Adrenal gland (tissue), 5 donors: ENCODE measurements around the gene HLCS.

Source experiments
- CTCF ChIP-seq, 6 experiments: fragments of 450-650 bp in 4 of 6; fragments of 200-600 bp in 2 of 6; sonication (generic) in 1 of 6; IDR thresholded peaks; 1 replicate in 5 of 6; 2 replicates in 1 of 6; pipeline versions ENCODE4 v1.5.1 to v1.8.0; 2016 to 2021; ENCODE audit warnings: antibody characterized with exemption in 6 of 6, mild to moderate bottlenecking in 2 of 6, moderate library complexity in 1 of 6
- POLR2A ChIP-seq, 2 donors: fragments of 450-650 bp; IDR thresholded peaks; one replicate each; pipeline ENCODE4 v1.6.1; 2017; ENCODE audit warnings: antibody characterized with exemption in 2 of 2, mild to moderate bottlenecking in 2 of 2, moderate library complexity in 1 of 2
- donor health status: DM: no; HTN: no; CAD: no.

- no peak for TF ChIP-seq CTCF (IDR thresholded peaks at IDR 0.05)
- no peak for TF ChIP-seq POLR2A (IDR thresholded peaks at IDR 0.05)
Observed at GRCh38 chr21:36707763-36708285, 258.6 kb downstream of the HLCS start.
